NCI-H345 treated with DMSO at 0.1 percent for 48 hours (cell line): ENCODE results near the gene UBA1.

ENCODE experiments used
- DNase-seq: peaks from one replicate; lab custom pipeline; 2025; ENCODE audit not compliant: unreplicated experiment; lab: John Stamatoyannopoulos, UW

UBA1 gene

GRCh38 chrX:47169726-47170515 lies 23.7 kb upstream of the UBA1 start:
- no peak for DNase-seq

GRCh38 chrX:47170861-47171692 lies 22.6 kb upstream of the UBA1 start:
- no peak for DNase-seq

- DNase-seq: no peak
These were observed 21.6 kb upstream of the UBA1 start for GRCh38 chrX:47171996-47172395.

GRCh38 chrX:47172549-47172948 lies 21.1 kb upstream of the UBA1 start:
- no peak for DNase-seq

GRCh38 chrX:47172971-47173792 lies 20.4 kb upstream of the UBA1 start:
- DNase-seq: no peak

GRCh38 chrX:47174376-47174775 lies 19.3 kb upstream of the UBA1 start:
- no peak for DNase-seq

- DNase-seq: no peak
These were observed 18.6 kb upstream of the UBA1 start for GRCh38 chrX:47174846-47175587.

GRCh38 chrX:47175588-47175980 lies 18.0 kb upstream of the UBA1 start:
- no peak for DNase-seq

- DNase-seq: no peak
These were observed 17.4 kb upstream of the UBA1 start for GRCh38 chrX:47176101-47176740.

GRCh38 chrX:47177079-47177478 lies 16.6 kb upstream of the UBA1 start:
- DNase-seq: no peak

GRCh38 chrX:47178337-47178736 lies 15.3 kb upstream of the UBA1 start:
- DNase-seq: no peak

- DNase-seq: no peak
These were observed 14.3 kb upstream of the UBA1 start for GRCh38 chrX:47179221-47179927.

- no peak for DNase-seq
These were observed 13.7 kb upstream of the UBA1 start for GRCh38 chrX:47179928-47180255.

- DNase-seq: no peak
These were observed 13.3 kb upstream of the UBA1 start for GRCh38 chrX:47180346-47180745.

- DNase-seq: no peak
These were observed 12.3 kb upstream of the UBA1 start for GRCh38 chrX:47181301-47181700.

GRCh38 chrX:47182106-47182700 lies 11.4 kb upstream of the UBA1 start:
- DNase-seq: no peak

GRCh38 chrX:47184486-47184885 lies 9.1 kb upstream of the UBA1 start:
- DNase-seq: no peak

GRCh38 chrX:47185241-47185640 lies 8.4 kb upstream of the UBA1 start:
- no peak for DNase-seq

GRCh38 chrX:47186096-47186740 lies 7.4 kb upstream of the UBA1 start:
- DNase-seq: no peak
